GM19240 (cell line): ENCODE results near the gene LGMN.
A peak's percentile ranks its signal among the peaks of the same experiment; 100 is the strongest.
"Not testable (repeated sequence)": the region's sequence is repeated elsewhere in the genome, so short reads cannot be mapped to it uniquely, and the experiment has no call there.

Experiments used
- DNase-seq: peaks from one replicate; pipeline ENCODE4 v3.0.0; 2011; ENCODE audit warnings: low spot score; ENCODE audit not compliant: insufficient read length

Gene LGMN

DNA sequence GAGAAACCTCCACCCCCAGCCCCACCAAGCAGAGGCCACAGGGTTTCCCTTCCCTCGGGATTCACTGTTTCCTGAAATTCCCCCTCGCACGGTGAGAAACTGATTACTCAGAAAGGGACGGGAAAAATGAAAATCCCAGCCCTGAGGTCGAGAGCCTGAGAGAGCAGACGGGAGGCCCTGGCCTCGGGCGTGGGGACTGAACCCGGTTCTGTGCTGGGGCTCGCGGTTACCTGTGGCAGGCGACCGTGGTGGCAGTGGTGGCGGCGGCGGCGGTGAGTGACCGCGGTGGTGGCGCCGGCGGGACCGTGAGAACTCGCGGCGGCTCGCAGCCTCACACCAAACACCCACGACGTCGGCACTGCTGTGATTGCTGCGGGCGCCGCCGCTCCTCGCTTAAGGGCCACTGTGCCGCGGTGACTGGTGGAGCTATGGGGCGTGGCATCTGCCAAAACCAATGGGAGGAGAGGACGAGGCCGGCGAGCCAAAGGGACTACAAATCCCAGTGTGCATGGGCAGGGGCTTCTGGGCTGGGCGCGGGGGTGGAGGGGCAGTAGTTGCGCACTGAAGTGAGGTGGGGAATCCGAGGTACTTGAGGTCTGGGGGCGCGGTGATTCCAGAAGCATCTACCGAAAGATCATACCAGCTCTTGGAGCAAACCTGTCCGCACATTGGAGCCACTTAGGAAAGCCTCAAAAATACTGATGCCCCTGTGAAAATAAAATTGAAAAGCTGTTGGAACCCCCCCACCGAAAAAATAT, at the start of gene LGMN:
Gene LGMN, minus strand, starts transcription at position 369 of the 758 bp plus-strand sequence. CDS start 15,841 bp downstream, outside the sequence.
- DNase-seq: peak; percentile 69

- DNase-seq: no peak
Observed at GRCh38 chr14:92794961-92795360, 46.5 kb upstream of the LGMN start.

DNA sequence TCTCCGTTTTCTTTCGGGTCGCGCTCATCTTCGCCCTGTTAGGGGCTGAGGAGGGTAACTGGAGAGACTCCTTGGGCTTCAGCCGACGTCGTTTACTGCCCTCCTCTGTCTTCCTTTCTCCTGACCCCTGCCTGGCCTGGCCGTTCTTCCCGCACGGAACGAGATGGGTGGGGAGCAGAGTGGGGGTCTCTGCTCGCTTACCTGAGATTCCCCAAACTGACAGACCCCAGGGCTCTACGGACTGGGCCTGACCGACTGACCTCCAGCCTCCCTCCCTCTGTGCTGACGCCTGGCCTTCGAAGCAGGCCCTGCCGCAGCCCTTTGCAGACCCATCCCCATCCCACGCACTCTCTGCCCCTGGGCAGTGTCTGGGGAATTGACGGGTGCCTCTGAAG, 46.1 kb upstream of the LGMN start:
- no peak for DNase-seq

- peak; percentile 75 for DNase-seq
Observed at GRCh38 chr14:92793709-92794546, 45.5 kb upstream of the LGMN start, which contains the start of gene GOLGA5. GOLGA5 (plus strand) TSS chr14:92794305; CDS start chr14:92797438, 3,133 bp downstream.

- no peak for DNase-seq
Observed at GRCh38 chr14:92792885-92793284, 44.5 kb upstream of the LGMN start.

DNA sequence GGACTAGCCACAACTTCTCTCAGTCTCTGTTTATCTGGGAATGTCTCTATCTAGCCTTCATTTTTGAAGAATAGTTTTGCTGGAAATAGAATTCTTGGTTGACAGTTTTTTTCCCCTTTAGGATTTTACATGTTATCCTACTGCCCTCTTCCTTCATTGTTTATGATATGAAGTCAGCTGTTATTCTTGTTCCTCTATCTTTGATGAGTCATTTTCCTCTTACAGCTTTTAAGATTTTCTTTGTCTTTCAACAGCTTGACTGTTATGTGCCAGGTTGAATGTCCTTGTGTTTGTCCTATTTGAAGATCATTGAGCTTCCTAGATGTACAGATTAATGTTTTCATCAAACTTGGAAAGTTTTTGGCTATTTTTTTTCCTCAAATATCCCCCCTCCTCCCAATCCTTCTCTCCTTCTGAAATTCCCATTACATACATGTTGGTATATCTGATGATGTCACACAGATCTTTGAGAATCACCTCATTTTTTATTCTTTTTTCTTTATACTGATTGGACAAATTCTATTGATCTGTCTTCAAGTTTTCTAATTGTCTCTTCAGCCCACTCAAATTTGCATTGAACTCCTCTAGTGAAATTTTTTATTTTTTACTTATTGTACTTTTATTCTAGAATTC, 41.1 kb upstream of the LGMN start:
- DNase-seq: no peak

DNA sequence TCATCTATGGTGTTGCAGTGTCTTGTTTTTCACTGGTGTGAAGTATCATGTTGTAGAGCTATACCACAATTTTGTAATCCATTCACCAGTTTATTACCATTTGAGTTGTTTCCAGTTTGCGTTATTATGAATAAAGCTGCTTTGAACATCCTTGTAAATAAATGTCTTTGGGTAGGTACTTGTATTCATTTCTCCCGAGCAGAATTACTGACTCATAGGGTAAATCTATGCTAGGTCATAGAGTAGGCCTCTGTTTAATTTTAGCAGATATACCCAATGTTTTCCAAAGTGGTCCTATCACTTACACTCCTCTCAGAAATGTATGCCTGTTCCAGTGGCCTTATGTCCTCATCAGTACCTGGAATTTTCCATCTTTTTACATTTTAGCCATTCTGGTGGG, 39.1 kb upstream of the LGMN start:
- DNase-seq: no peak

DNA sequence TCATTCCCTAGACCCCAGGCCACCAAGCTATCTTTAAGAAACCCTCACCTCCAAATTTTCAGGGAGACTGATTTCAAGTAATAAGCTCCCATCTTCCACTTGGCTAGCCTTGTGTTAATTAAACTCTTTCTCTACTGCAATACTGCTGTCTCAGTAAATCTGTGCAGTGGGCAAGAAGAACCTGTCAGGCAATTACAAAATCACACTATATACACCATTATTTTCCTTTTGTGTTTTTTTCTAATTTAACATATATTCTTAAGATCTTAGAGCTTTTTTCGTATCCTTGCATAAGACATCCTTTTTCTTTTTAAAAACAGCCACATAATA, 38.0 kb upstream of the LGMN start:
- DNase-seq: no peak

- DNase-seq: no peak
Observed at GRCh38 chr14:92785667-92786426, 37.4 kb upstream of the LGMN start.

GRCh38 chr14:92783813-92784431, 35.5 kb upstream of the LGMN start:
- DNase-seq: no peak

DNA sequence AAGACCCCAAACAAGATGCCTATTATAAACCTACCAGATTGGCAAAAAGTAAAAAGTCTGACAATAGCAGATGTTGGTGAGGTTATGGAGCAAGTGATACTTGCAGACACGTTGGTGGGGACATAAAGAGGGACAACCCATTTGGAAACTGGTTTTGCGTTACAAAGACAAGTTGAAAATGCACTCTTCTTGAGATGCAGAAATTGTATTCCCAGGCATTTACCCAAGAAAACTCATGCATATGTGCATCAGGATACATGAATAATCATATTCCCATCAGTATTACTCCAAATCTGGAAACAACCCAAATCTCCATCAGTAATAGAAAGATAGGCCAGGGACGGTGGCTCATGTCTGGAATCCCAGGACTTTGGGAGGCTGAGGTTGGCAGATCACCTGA, 32.9 kb upstream of the LGMN start:
- no peak for DNase-seq

DNA sequence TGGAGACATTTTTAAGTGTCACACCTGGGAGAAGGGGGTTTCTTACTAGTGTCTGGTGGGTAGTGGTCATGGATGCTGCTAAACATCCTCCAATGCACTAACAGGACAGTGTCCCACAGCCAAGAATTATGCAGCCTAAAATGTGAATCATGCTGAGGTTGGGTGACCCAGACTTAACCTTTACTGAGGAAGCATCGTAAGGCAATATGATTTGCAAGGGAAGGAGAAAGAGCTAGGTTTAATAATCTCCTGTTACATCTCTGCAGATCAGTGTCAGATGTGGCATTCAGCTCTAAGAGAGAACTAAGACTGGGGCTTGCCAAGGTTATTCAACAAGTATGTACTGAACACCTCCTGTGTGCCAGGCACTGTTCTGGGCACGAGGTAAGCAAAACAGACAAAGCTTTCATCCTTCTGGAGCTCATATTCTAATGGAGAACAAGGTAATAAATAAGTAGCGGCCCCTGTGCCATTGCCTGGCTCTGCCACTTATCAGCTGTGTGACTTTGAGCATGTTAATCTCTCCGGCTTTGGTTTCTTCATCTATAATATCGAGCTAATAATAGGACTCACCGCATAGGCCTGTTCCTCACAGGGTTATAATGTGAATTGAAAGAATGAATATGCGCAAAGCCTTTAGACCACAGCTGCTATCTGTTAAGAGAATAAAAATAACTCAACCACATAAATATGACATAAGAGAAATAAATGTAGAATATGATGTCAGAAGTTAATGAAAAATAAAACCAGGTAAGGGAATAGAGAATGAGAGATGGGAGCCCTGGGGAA, 32.2 kb upstream of the LGMN start:
- DNase-seq: no peak

- DNase-seq: not testable (repeated sequence)
Observed at GRCh38 chr14:92778868-92779565, 30.6 kb upstream of the LGMN start.

DNA sequence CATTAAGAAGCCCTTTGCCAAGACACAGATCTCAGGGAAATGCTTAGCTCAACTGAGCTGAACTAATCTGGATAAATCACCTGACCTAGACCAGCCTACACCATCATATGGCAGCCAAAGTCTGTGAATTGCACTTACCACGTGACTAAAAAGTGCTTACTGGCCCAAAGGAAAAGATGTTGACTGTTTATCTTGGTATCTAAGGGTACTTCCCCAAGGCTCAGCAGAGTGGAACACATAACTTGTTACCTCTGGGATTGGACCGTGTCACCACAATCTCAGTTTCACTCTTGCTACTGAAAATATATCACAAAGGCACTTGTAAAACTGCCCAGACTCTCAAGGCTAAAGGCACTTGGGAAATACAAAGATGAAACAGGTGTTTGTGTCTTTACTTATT, 26.9 kb upstream of the LGMN start:
- DNase-seq: peak; percentile 21

DNA sequence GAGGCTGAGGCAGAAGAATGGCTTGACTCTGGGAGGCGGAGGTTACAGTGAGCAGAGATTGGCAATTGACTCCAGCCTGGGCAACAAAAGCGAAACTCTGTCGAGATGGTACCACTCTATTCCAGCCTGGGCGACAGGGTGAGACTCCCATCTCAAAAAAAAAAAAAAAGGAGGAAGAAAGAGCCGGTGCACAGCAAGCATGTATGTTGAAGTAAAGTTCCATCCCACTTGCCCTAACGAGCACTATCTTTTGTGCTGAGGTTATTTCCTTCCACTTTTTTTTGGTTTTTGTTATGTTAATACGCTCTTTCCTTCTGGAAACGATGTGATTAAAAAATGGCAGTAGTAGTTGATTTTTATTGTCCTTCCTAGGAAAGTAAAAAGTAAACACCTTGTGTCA, 26.1 kb upstream of the LGMN start:
- DNase-seq: no peak

- DNase-seq: no peak
Observed at GRCh38 chr14:92770484-92770883, 22.1 kb upstream of the LGMN start.

DNA sequence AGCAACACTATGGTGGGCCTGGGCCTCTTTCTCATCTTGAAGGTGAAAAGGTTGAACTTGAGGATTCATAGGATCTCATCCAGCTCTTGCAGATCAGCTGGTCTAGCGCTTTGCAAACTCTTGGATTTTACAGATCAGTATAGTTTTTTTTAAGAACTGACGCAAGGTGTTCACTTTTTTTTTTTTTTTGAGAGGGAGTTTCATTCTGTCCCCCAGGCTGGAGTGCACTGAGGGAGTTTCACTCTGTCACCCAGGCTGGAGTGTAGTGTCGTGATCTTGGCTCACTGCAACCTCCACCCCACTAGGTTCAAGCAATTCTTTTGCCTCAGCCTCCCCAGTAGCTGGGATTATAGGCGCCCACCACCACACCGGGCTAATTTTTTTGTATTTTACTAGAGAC, 20.4 kb upstream of the LGMN start:
- DNase-seq: no peak

DNA sequence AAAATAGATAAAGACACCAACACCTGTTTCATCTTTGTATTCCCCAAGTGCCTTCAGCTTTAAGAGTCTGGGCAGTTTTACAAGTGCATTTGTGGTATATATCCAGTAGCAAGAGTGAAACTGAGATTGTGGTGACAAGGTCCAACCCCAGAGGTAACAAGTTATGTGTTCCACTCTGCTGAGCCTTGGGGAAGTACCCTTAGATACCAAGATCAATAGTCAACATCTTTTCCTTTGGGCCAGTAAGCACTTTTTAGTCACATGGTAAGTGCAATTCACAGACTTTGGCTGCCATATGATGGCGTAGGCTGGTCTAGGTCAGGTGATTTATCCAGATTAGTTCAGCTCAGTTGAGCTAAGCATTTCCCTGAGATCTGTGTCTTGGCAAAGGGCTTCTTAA, 19.8 kb upstream of the LGMN start:
- not testable (repeated sequence) for DNase-seq
